Naive thymus-derived CD8-positive, alpha-beta T cell (primary cell): ENCODE data around the gene TENT4A. TPM values are rescaled to one million over a fixed set of nuclear protein-coding genes. Genes with fewer than 3 reads are reported as not detected.

Experiments used
- ATAC-seq, 2 donors: fragments of 150-1000 bp; cut with Tn5 transposase in 1 of 2; sonication (Bioruptor Pico), chemical (Tn5 transposase) in 1 of 2; 1 replicate in 1 of 2; 2 replicates in 1 of 2; pipeline ENCODE4 v1.10.0; 2021; ENCODE audit warnings: mild to moderate bottlenecking in 2 of 2, moderate library complexity in 2 of 2
- POLR2A ChIA-PET: fragments of 350-600 bp; sonication (Branson Sonifier 250); formaldehyde crosslinking; loops from one replicate; lab custom pipeline; 2021; ENCODE audit warnings: antibody characterized with exemption; lab: Charles Lee
- DNase-seq, 10 donors: peaks; one replicate each; pipeline versions ENCODE4 v3.0.0 to v3.0.0-alpha.2; 2020 to 2022
- H3K27ac Mint-ChIP-seq, 10 donors: one replicate each; pipeline ENCODE4 v1.8.0; 2020 to 2022; ENCODE audit warnings: mild to moderate bottlenecking in 10 of 10, mixed read lengths in 10 of 10, moderate library complexity in 4 of 10, inconsistent platforms in 1 of 10
- H3K27me3 Mint-ChIP-seq, 5 donors: one replicate each; pipeline ENCODE4 v1.8.0; 2021 to 2022; ENCODE audit warnings: mixed read lengths in 5 of 5
- H3K36me3 Mint-ChIP-seq, 3 donors: one replicate each; pipeline ENCODE4 v1.8.0; 2020 to 2022; ENCODE audit warnings: mixed read lengths in 3 of 3, mild to moderate bottlenecking in 2 of 3, inconsistent platforms in 1 of 3
- H3K4me1 Mint-ChIP-seq, 4 donors: one replicate each; pipeline ENCODE4 v1.8.0; 2021 to 2022; ENCODE audit warnings: mixed read lengths in 4 of 4
- H3K4me3 Mint-ChIP-seq, 10 donors: one replicate each; pipeline ENCODE4 v1.8.0; 2020 to 2022; ENCODE audit warnings: mild to moderate bottlenecking in 10 of 10, mixed read lengths in 10 of 10, moderate library complexity in 6 of 10, inconsistent platforms in 1 of 10
- H3K9me3 Mint-ChIP-seq, 9 donors: one replicate each; pipeline ENCODE4 v1.8.0; 2020 to 2022; ENCODE audit warnings: mixed read lengths in 9 of 9, mild to moderate bottlenecking in 3 of 9, inconsistent platforms in 1 of 9, moderate library complexity in 1 of 9
- polyA plus RNA-seq, 3 donors: library from polyadenylated mRNA; unstranded; fragments of 300-500 nt; fragmentation: Illumina TruSeq; gene quantifications; one replicate each; pipeline ENCODE4 v1.2.3, GENCODE V29; 2021
- total RNA-seq, 8 experiments: library from RNA in 2 of 8; stranded (reverse) in 2 of 8; gene quantifications; one replicate each; pipeline ENCODE4 v1.2.3 and lab custom pipeline; 2021 to 2026

The TENT4A gene
- total and polyA plus RNA-seq, 5 experiments from 2014 or later: 0.72 to 53.7 (median 1.2) TPM

DNA sequence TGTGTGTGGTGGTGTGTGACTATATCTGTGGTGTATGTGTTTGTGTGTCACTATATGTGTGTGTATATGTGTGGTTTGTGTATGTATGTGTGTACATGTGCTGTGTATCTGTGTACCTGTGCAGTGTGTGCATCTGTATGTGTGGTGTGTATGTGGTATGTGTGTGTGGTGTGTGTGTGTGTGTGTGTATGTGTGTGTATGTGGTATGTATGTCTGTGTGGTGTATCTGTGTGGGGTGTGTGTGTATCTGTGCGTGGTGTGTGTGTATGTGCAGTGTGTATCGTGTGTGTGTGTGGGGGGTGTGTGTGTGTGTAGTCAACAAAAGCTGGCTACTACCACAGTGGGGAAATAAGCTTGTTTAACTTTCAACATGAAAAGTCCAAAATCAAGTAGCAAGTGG lies 31.6 kb upstream of the TENT4A start:
- DNase-seq (no peak), ATAC-seq (no peak)
- POLR2A ChIA-PET: interaction anchor here (0.7 kb wide), 1 partner anchor 55 kb away, joined by 3 read pairs; no protein-coding TSS in a partner anchor
- H3K36me3 Mint-ChIP-seq: no peaks in the 10 kb centered on the region
- no peak overlapping the region for H3K4me3 Mint-ChIP-seq
- peaks cover 0 to 2% (median 1%) of the 10 kb centered on the region in 4 donors for H3K4me1 Mint-ChIP-seq
- peaks cover 0 to 4% (median 0%) of the 10 kb centered on the region in 9 donors for H3K9me3 Mint-ChIP-seq
- no peak overlapping the region for H3K27ac Mint-ChIP-seq
- peaks cover 22 to 73% (median 39%) of the 10 kb centered on the region in 5 donors for H3K27me3 Mint-ChIP-seq

DNA sequence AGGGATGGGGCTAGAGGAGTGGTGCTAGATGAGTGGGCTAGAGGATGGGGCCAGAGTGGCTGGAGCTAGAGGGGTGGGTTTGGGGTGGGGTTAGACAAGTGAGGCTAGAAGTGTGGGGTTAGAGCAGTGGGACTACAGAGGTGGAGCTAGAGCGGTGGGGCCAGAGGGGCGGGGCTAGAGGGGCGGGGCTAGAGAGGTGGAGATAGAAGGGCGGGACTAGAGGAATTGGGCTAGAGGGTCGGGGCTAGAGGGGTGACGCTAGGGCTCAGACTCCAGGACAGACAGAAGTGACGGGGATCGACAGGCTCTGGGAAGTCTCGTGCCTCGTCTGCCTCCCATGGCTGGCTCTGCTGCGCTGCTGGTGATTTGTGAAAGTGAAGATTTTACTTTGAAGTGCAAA lies 31.0 kb upstream of the TENT4A start:
- ATAC-seq (no peak), DNase-seq (no peak)
- Mint-ChIP-seq H3K27me3 (peaks cover 22 to 78% (median 41%) of the 10 kb centered on the region in 5 donors), H3K27ac (no peak overlapping the region), H3K4me1 (peaks cover under 1 to 6% (median 2%) of the 10 kb centered on the region in 4 donors), H3K9me3 (peaks cover 0 to 4% (median 0%) of the 10 kb centered on the region in 9 donors), H3K36me3 (no peaks in the 10 kb centered on the region), H3K4me3 (no peak overlapping the region)
- POLR2A ChIA-PET: interaction anchor here (0.7 kb wide), 1 partner anchor 55 kb away, joined by 3 read pairs; no protein-coding TSS in a partner anchor

DNA sequence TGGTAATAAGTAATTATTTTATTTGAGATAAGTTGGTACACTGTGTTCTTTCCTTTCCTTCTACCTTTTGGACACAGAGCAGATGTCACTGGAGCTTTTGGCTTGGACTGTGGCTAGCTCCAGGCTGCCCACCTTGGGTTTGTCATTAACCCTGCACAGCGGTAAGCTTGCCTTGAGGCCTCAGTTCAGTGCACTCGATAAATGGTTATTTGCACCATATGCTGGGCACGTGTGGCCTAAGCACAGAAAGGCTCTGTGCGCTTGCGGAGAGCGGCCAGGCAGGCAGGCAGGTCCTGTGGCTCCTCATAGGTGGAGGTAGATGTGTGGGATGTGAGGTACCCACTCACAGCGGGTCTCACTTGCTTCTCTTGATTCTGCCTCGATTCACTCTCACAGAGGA lies 30.0 kb upstream of the TENT4A start:
- no peak overlapping the region for H3K4me3 Mint-ChIP-seq
- H3K36me3 Mint-ChIP-seq: peaks cover 0 to 2% (median 0%) of the 10 kb centered on the region in 3 donors
- H3K27me3 Mint-ChIP-seq: peaks cover 25 to 88% (median 50%) of the 10 kb centered on the region in 5 donors
- H3K9me3 Mint-ChIP-seq: peaks cover 0 to 4% (median 0%) of the 10 kb centered on the region in 9 donors
- POLR2A ChIA-PET: no interaction called here
- DNase-seq (no peak), ATAC-seq (no peak)
- peaks cover 4 to 9% (median 6%) of the 10 kb centered on the region in 4 donors for H3K4me1 Mint-ChIP-seq
- no peak overlapping the region for H3K27ac Mint-ChIP-seq

DNA sequence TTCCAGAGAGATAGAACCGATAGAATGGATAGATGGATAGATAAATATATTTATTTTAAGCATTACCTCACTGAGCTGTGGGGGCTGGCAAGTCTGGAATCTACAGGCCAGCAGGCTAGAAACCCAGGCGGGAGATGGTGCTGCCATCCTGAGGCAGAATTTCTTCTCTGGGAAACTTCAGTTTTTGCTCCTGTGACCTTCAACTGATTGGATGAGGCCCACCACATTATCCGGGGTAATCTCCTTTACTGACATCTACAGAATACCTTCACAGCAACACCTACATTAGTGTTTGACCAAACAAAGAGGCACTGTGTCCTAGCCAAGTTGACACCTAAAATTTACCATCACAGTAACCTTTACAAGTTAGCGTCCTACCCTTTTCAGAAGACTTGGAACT lies 29.2 kb upstream of the TENT4A start:
- ATAC-seq: no peak
- no peak overlapping the region for H3K27ac Mint-ChIP-seq
- H3K36me3 Mint-ChIP-seq: peaks cover 0 to 2% (median 0%) of the 10 kb centered on the region in 3 donors
- peaks cover 22 to 84% (median 44%) of the 10 kb centered on the region in 5 donors for H3K27me3 Mint-ChIP-seq
- H3K4me3 Mint-ChIP-seq: no peak overlapping the region
- DNase-seq: no peak
- POLR2A ChIA-PET: no interaction called here
- H3K4me1 Mint-ChIP-seq: peaks cover 4 to 9% (median 6%) of the 10 kb centered on the region in 4 donors
- peaks cover 0 to 4% (median 0%) of the 10 kb centered on the region in 9 donors for H3K9me3 Mint-ChIP-seq

DNA sequence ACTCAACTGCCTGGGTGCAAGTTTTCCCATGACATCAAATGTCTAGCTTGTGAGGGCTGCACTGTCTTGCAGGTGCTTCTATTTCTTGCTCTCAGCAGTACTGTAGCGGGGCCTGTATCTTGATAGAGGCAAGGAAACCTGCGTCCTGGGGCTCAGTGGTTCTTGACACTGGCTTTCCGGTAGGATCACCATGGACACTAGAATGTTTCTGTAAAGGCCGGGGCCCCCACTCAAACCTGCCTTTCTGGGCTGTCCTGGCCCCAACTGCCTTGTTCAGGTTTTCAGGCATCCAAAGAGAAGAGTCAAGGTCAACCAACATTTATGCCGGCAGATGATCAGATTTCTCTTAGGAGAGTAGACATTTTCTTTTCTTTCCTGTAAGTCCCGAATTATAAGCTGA lies 26.7 kb upstream of the TENT4A start:
- Mint-ChIP-seq H3K4me3 (peak overlapping the region in 4 of 10 donors; percentile 14 to 64 (median 41)), H3K9me3 (peaks cover 0 to 4% (median 0%) of the 10 kb centered on the region in 9 donors), H3K36me3 (peaks cover 0 to 2% (median 0%) of the 10 kb centered on the region in 3 donors), H3K27ac (no peak overlapping the region), H3K27me3 (peaks cover 22 to 89% (median 49%) of the 10 kb centered on the region in 5 donors), H3K4me1 (peaks cover 4 to 9% (median 6%) of the 10 kb centered on the region in 4 donors)
- ATAC-seq: no peak
- no peak for DNase-seq
- POLR2A ChIA-PET: no interaction called here

DNA sequence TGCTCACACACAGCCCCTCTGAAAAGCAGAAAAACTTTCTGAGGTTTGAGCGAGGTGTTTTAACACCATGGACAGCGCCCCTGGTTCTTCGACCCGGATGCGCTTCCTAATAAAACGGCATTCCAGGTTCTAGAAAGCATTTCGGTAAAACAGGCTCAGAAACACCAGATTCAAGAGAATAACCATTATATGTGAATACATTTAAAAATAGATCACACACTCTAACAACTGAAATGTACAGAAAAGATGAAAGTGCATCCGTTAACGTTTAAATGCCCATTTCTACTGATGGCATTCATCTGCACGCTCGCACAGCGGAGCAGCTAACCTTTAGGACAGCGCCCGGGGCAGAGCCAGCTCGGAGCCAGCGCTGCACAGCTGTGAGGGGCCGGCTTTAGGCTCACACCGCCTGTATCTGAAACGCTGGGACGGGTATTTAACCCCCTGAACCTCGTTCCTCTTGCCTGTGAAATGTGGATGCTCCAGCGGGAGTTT lies 26.3 kb upstream of the TENT4A start:
- DNase-seq: peak in 2 of 10 donors; percentile 15 to 35
- Mint-ChIP-seq H3K36me3 (peaks cover 0 to 2% (median 0%) of the 10 kb centered on the region in 3 donors), H3K4me3 (peak overlapping the region in 6 of 10 donors; percentile 14 to 64 (median 40)), H3K4me1 (peaks cover 4 to 9% (median 6%) of the 10 kb centered on the region in 4 donors), H3K27ac (no peak overlapping the region), H3K9me3 (peaks cover 0 to 4% (median 0%) of the 10 kb centered on the region in 9 donors), H3K27me3 (peaks cover 18 to 84% (median 45%) of the 10 kb centered on the region in 5 donors)
- POLR2A ChIA-PET: no interaction called here
- peak; percentile 54 to 67 for ATAC-seq

DNA sequence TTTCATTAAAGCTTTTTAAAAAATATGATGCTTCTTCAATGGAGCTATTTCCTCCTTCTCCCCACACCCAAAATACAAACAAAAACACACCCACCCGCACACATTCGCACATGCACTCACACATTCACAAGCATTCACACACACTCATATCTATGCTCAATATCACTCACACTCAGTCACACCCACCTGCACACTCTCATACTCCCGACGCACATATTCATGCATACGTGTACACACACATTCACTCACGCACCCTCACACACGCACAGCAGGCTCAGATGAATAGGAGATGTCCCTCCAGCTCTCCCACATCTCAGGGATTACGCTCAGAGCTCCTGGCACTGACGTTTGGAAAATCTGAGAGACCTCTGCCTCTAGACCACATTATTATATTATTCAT lies 25.7 kb upstream of the TENT4A start:
- peaks cover 4 to 9% (median 6%) of the 10 kb centered on the region in 4 donors for H3K4me1 Mint-ChIP-seq
- peaks cover 0 to 2% (median 0%) of the 10 kb centered on the region in 3 donors for H3K36me3 Mint-ChIP-seq
- no peak for DNase-seq
- H3K27ac Mint-ChIP-seq: no peak overlapping the region
- ATAC-seq: no peak
- H3K27me3 Mint-ChIP-seq: peaks cover 20 to 79% (median 46%) of the 10 kb centered on the region in 5 donors
- peak overlapping the region in 4 of 10 donors; percentile 2 to 61 (median 9) for H3K4me3 Mint-ChIP-seq
- peaks cover 0 to 4% (median 0%) of the 10 kb centered on the region in 9 donors for H3K9me3 Mint-ChIP-seq
- POLR2A ChIA-PET: no interaction called here

DNA sequence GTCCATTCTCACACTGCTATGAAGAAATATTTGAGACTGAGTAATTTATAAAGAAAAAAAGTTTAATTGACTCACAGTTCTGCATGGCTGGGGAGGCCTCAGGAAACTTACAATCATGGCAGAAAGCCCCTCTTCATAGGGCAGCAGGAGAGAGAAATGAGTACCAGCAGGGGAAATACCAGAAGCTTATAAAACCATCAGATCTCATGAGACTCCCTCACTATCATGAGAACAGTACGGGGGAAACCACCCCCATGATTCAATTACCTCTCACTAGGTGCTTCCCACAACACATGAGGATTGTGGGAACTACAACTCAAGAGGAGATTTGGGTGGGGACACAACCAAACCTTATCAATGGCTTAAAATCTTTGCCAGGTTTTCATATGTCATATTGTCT lies 20.3 kb upstream of the TENT4A start:
- Mint-ChIP-seq H3K27me3 (peaks cover 17 to 52% (median 29%) of the 10 kb centered on the region in 5 donors), H3K36me3 (peaks cover 0 to 5% (median 2%) of the 10 kb centered on the region in 3 donors), H3K4me1 (no peaks in the 10 kb centered on the region), H3K27ac (no peak overlapping the region), H3K4me3 (no peak overlapping the region), H3K9me3 (peaks cover 0 to 13% (median 2%) of the 10 kb centered on the region in 9 donors)
- POLR2A ChIA-PET: no interaction called here
- DNase-seq: no peak
- no peak for ATAC-seq

DNA sequence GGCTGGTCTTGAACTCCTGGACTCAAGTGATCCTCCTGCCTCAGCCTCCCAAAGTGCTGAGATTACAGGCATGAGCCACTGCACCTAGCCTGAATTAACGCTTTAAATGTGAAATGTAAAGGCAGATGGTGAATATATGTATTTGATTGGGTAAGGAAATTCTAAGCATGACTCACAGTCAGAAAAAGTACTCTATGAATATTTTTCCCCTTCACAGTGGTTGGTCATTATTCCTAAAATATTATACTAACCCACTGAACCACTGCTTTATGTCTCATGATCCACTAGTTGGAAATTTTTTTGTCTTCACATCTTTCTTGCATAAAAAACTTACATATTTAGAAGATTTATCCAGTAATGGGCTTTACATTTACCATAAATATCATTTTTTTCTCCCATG lies 14.5 kb upstream of the TENT4A start:
- peaks cover 16 to 48% (median 41%) of the 10 kb centered on the region in 5 donors for H3K27me3 Mint-ChIP-seq

DNA sequence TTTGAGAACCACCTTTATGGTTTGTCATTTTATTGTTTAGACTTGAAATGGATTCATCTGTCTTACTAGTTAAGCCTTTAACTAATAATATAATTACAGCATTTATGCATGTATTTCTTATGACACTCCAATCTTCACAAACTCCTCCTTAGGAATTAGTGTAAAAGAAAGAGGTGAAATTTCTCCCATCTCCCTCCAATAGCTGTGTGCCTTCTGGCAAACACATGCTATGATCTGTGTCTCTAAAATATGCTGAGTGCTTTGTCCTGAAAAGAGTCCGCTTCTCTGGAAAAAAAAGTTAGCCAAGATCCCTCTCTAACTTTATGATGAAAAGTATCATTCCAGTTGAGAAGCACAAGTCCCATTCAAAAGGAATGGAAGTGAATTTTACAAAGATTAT lies 13.9 kb upstream of the TENT4A start:
- DNase-seq (no peak), ATAC-seq (no peak)
- H3K9me3 Mint-ChIP-seq: peaks cover 0 to 9% (median 2%) of the 10 kb centered on the region in 9 donors
- no peak overlapping the region for H3K27ac Mint-ChIP-seq
- H3K4me3 Mint-ChIP-seq: no peak overlapping the region
- peaks cover 0 to 1% (median 0%) of the 10 kb centered on the region in 4 donors for H3K4me1 Mint-ChIP-seq
- peaks cover 15 to 44% (median 39%) of the 10 kb centered on the region in 5 donors for H3K27me3 Mint-ChIP-seq
- H3K36me3 Mint-ChIP-seq: peaks cover 0 to 5% (median 2%) of the 10 kb centered on the region in 3 donors
- POLR2A ChIA-PET: no interaction called here

More for the DNA sequence above, 14.5 kb upstream of the TENT4A start:
- no peak overlapping the region for H3K27ac Mint-ChIP-seq
- H3K36me3 Mint-ChIP-seq: peaks cover 0 to 5% (median 5%) of the 10 kb centered on the region in 3 donors
- POLR2A ChIA-PET: no interaction called here
- ATAC-seq (no peak), DNase-seq (no peak)
- H3K4me3 Mint-ChIP-seq: no peak overlapping the region
- H3K9me3 Mint-ChIP-seq: peaks cover 0 to 13% (median 2%) of the 10 kb centered on the region in 9 donors
- peaks cover 0 to 1% (median 0%) of the 10 kb centered on the region in 4 donors for H3K4me1 Mint-ChIP-seq

DNA sequence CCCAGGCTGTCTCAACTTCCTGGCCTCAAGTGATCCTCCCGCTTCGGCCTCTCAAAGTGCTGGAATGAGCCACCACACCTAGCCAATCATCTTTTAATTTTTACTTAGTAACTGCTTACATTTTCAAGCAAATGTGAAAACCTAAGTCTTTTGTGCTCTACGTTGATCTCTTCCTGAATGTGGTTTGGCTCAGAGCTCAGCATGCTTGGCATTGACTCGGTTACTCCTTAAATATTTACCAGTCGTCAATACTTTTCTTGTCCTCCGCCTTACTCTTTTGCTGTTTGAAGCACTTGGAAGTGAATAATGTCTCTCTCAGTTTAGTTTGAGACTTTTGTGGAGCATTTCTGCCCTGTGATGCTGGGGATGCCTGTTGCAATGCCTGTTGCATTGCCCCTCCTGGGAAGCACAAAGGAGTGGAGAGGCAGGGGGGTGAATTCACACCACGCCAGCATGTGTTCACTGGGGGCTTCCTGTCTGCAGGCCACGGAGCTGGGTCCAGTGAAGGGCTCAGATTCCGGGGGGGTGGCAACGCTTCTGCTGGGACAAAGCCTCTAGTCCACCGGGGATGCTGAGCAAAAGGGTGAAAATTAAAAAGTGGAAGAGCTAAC lies 13.1 kb upstream of the TENT4A start:
- no peak overlapping the region for H3K27ac Mint-ChIP-seq
- DNase-seq: no peak
- peaks cover 15 to 43% (median 39%) of the 10 kb centered on the region in 5 donors for H3K27me3 Mint-ChIP-seq
- POLR2A ChIA-PET: no interaction called here
- H3K36me3 Mint-ChIP-seq: peaks cover 0 to 5% (median 0%) of the 10 kb centered on the region in 3 donors
- peaks cover 0 to 7% (median 0%) of the 10 kb centered on the region in 9 donors for H3K9me3 Mint-ChIP-seq
- no peak for ATAC-seq
- H3K4me1 Mint-ChIP-seq: peaks cover 0 to 6% (median 0%) of the 10 kb centered on the region in 4 donors
- H3K4me3 Mint-ChIP-seq: no peak overlapping the region

DNA sequence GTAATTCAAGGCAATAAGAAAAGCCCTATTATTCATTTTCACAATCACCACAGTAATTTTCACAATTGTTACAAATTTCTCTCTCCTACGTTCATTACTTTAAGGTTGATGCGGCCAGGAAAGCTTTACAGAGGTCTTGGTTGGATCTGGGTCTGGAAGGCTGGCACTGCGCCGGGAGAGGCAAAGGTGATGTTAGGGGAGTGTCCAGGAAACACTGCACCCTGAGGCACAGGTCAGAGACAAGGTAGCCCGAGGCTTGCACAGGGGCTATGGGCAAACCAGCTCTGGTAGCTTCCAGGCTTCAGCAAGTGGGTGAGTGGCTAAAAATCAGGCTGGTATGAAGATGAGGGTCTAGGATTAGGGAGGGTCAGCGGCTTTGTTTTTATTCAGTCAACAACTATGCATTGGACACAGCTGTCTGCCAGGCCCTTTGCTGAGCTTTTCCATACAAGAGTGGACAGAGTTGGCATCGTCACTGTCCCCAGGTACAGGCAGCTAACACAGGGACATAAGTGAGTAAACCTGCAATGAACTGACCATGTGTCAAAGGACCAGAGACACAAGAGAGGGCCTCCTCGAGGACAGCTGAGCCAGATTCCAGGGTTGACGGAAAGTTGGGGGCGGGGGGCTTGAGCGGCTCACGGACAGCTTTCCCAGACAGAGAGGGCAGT lies 12.4 kb upstream of the TENT4A start:
- no peak overlapping the region for H3K27ac Mint-ChIP-seq

More for the DNA sequence above, 12.4 kb upstream of the TENT4A start:
- peaks cover 0 to 5% (median 0%) of the 10 kb centered on the region in 9 donors for H3K9me3 Mint-ChIP-seq
- ATAC-seq (no peak), DNase-seq (no peak)
- POLR2A ChIA-PET: no interaction called here
- peaks cover 13 to 43% (median 38%) of the 10 kb centered on the region in 5 donors for H3K27me3 Mint-ChIP-seq
- H3K4me3 Mint-ChIP-seq: no peak overlapping the region
- H3K36me3 Mint-ChIP-seq: peaks cover 0 to 5% (median 0%) of the 10 kb centered on the region in 3 donors
- H3K4me1 Mint-ChIP-seq: peaks cover 0 to 6% (median 0%) of the 10 kb centered on the region in 4 donors
